Naive B cell (primary cell): ENCODE measurements around the gene FLVCR1. TPM values are rescaled to one million over a fixed set of nuclear protein-coding genes. Genes with fewer than 3 reads are reported as not detected.
"Not testable (repeated sequence)": the region's sequence is repeated elsewhere in the genome, so short reads cannot be mapped to it uniquely, and the experiment has no call there.

Experiments
- ATAC-seq, 2 donors: fragments of 150-1000 bp; cut with Tn5 transposase; 2 replicates each; pipeline ENCODE4 v1.10.0; 2021; ENCODE audit warnings: low read depth in 2 of 2, mild to moderate bottlenecking in 2 of 2, moderate library complexity in 2 of 2
- DNase-seq: peaks from one replicate; pipeline ENCODE4 v3.0.0; 2022
- H3K27ac Mint-ChIP-seq, 6 donors: one replicate each; pipeline ENCODE4 v1.8.0; 2020 to 2022; ENCODE audit warnings: mild to moderate bottlenecking in 6 of 6, mixed read lengths in 6 of 6, moderate library complexity in 5 of 6, inconsistent platforms in 2 of 6
- H3K27me3 Mint-ChIP-seq, 3 donors: one replicate each; pipeline ENCODE4 v1.8.0; 2021 to 2022; ENCODE audit warnings: mixed read lengths in 3 of 3, mild to moderate bottlenecking in 1 of 3
- H3K36me3 Mint-ChIP-seq, 2 donors: one replicate each; pipeline ENCODE4 v1.8.0; 2020 to 2022; ENCODE audit warnings: mixed read lengths in 2 of 2, inconsistent platforms in 1 of 2, mild to moderate bottlenecking in 1 of 2
- H3K4me1 Mint-ChIP-seq, 3 donors: one replicate each; pipeline ENCODE4 v1.8.0; 2020 to 2022; ENCODE audit warnings: mixed read lengths in 3 of 3, inconsistent platforms in 1 of 3, mild to moderate bottlenecking in 1 of 3, moderate library complexity in 1 of 3
- H3K4me3 Mint-ChIP-seq, 8 donors: one replicate each; pipeline ENCODE4 v1.8.0; 2020 to 2022; ENCODE audit warnings: mild to moderate bottlenecking in 8 of 8, mixed read lengths in 8 of 8, moderate library complexity in 8 of 8, inconsistent platforms in 2 of 8
- H3K9me3 Mint-ChIP-seq, 7 donors: one replicate each; pipeline ENCODE4 v1.8.0; 2020 to 2022; ENCODE audit warnings: mixed read lengths in 7 of 7, mild to moderate bottlenecking in 5 of 7, inconsistent platforms in 2 of 7, moderate library complexity in 1 of 7
- polyA plus RNA-seq, 6 donors: library from polyadenylated mRNA; unstranded; fragments of 300-500 nt; fragmentation: Illumina TruSeq; gene quantifications; one replicate each; pipeline ENCODE4 v1.2.3, GENCODE V29; 2021; ENCODE audit warnings: low read depth in 6 of 6

The FLVCR1 gene
- polyA plus RNA-seq, 6 donors from 2014 or later, result 1.0 to 4.6 (median 2.5) TPM

DNA sequence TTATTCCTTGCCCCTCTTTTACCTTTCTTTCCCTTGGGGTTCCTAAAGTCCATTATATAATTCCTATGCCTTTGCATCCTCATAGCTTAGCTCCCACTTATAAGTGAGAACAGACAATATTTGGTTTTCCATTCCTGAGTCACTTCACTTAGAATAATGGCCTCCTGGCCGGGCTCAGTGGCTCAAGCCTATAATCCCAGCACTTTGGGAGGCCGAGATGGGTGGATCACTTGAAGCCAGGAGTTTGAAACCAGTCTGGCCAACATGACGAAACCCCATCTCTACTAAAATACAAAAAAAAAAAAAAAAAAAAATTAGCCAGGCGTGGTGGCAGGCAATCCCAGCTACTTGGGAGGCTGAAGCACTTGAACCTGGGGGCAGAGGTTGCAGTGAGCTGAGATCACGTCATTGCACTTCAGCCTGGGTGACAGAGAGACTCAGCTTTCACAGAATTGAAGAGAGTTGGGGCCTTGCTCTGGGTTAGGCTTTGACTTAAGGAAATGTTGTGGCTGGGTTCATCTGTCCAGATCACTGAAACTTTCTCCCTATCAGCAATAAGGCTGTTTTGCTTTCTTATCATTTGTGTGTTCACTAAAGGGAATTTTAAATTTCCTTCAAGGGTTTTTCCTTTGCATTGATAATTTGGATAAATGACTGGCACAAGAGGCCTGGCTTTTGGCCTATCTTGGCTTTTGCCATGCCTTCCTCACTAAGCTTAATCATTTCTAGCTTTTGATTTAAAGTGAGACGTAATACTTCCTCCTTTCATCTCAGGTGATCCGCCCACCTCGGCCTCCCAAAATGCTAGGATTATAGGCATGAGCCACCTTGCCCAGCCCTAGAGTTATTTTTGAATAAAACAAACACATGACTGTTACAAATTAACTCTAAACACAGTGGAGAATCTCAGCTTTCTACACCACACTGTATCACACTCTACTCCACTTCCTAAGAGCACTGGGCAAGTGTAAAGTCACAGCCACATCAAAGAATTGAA is 24.6 kb upstream of the FLVCR1 start:
- peak overlapping the region in 1 of 8 donors; percentile 15 for H3K4me3 Mint-ChIP-seq
- not testable (repeated sequence) for H3K9me3 Mint-ChIP-seq, H3K36me3 Mint-ChIP-seq, H3K4me1 Mint-ChIP-seq, DNase-seq, ATAC-seq, H3K27me3 Mint-ChIP-seq, H3K27ac Mint-ChIP-seq

DNA sequence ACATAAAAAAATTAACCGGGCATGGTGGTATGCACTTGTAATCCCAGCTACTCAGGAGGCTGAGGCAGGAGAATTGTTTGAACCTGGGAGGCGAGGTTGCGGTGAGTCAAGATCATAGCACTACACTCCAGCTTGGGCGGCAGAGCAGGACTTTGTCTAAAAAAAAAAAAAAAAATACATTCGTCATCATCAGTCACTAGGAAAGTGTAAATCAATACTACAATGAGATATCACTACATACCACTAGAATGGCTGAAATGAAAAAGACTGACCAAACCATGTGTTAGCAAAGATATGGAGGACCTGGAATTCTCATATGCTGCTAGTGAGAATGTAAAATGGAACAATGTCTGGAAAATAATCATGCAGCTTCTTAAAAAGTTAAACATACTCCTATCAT is 19.9 kb upstream of the FLVCR1 start:
- H3K27me3 Mint-ChIP-seq, result no peaks in the 10 kb centered on the region
- no peaks in the 10 kb centered on the region for H3K36me3 Mint-ChIP-seq
- H3K4me3 Mint-ChIP-seq, result no peak overlapping the region
- H3K9me3 Mint-ChIP-seq, result no peaks in the 10 kb centered on the region
- H3K4me1 Mint-ChIP-seq, result no peaks in the 10 kb centered on the region
- ATAC-seq, result no peak
- no peak overlapping the region for H3K27ac Mint-ChIP-seq
- no peak for DNase-seq

DNA sequence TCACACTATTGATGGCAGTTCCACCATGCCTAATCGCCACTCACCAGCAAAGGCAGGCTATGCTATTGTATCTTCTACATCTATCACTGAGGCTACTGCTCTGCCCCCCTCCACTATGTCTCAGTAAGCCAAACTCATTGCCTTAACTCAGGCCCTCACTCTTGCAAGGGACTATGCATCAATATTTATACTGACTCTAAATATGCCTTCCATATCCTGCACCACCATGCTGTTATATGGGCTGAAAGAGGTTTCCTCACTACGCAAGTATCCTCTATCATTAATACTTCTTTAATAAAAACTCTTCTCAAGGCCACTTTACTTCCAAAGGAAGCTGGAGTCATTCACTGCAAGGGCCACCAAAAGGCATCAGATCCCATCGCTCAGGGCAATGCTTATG is 13.6 kb upstream of the FLVCR1 start:
- not testable (repeated sequence) for H3K9me3 Mint-ChIP-seq, DNase-seq, H3K36me3 Mint-ChIP-seq, ATAC-seq, H3K27ac Mint-ChIP-seq, H3K4me3 Mint-ChIP-seq, H3K4me1 Mint-ChIP-seq, H3K27me3 Mint-ChIP-seq

GRCh38 chr1:212847549-212847948 is 10.5 kb upstream of the FLVCR1 start, which contains the start of gene SPATA45:
TSS of gene SPATA45 (minus strand) at chr1:212847649. CDS start at chr1:212836149, 11,500 bp downstream.
- H3K27me3 Mint-ChIP-seq, result no peaks in the 10 kb centered on the region
- H3K4me3 Mint-ChIP-seq, result no peak within 1 kb of the TSS

GRCh38 chr1:212852105-212852688 is 5.9 kb upstream of the FLVCR1 start:
- no peak for DNase-seq
- H3K4me1 Mint-ChIP-seq, result peaks cover 9 to 19% (median 17%) of the 10 kb centered on the region in 3 donors
- H3K4me3 Mint-ChIP-seq, result peak overlapping the region in 1 of 8 donors; percentile 21
- H3K27ac Mint-ChIP-seq, result no peak overlapping the region
- H3K27me3 Mint-ChIP-seq, result no peaks in the 10 kb centered on the region
- no peak for ATAC-seq
- H3K9me3 Mint-ChIP-seq, result no peaks in the 10 kb centered on the region
- peaks cover 4 to 8% of the 10 kb centered on the region in 2 donors for H3K36me3 Mint-ChIP-seq

More at GRCh38 chr1:212847549-212847948, 10.5 kb upstream of the FLVCR1 start, which contains the start of gene SPATA45:
- Mint-ChIP-seq H3K36me3 (no peaks in the 10 kb centered on the region), H3K4me1 (no peaks in the 10 kb centered on the region), H3K9me3 (no peaks in the 10 kb centered on the region), H3K27ac (no peak within 1 kb of the TSS)
- DNase-seq, result no peak
- ATAC-seq, result no peak

DNA sequence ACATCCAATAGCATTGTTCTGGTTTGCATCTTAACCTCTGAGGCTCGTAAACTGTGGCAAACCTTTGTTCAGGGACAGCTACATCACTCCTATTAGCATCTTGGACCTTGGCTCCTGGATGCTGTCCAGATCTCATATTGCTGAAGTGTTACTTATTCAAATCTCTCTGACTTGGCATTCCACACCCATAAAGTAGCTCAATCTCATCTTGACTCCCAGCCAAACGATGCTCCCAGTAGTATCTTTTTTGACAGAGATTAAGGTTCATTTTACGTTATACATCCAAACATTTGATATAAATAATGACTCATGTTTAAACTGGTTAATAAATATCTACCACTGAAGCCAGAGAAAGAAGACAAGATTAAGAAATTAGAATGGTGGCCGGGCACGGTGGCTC is 4.4 kb upstream of the FLVCR1 start:
- Mint-ChIP-seq H3K4me1 (peaks cover 14 to 28% (median 28%) of the 10 kb centered on the region in 3 donors), H3K9me3 (no peaks in the 10 kb centered on the region), H3K27ac (no peak overlapping the region), H3K4me3 (peak overlapping the region in 1 of 8 donors; percentile 16), H3K27me3 (no peaks in the 10 kb centered on the region), H3K36me3 (peaks cover 4 to 8% of the 10 kb centered on the region in 2 donors)
- DNase-seq (no peak), ATAC-seq (no peak)

DNA sequence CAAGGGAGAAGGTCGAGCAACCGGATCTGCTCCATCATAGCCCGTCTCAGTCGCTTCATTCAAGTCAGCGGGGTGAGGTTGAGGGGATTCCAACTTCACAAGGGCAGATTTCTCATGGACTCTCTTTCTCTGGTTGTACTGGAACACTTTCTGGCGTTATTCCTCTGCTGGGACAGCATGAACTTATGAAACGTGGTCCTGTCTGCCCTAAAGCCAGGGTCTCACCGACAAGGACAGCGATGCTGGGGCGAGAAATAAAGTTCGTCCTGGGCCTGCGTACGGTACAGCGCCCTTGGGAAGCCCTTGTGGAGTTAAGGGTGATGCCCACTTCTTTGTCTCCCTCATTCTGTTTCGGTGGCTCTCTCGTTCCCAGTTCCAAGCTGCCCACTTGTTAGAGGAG is 1.3 kb upstream of the FLVCR1 start:
- Mint-ChIP-seq H3K27ac (peak overlapping the region in 2 of 6 donors; percentile 15 to 73), H3K27me3 (no peaks in the 10 kb centered on the region), H3K4me3 (peak overlapping the region in 4 of 8 donors; percentile 27 to 97 (median 72)), H3K9me3 (no peaks in the 10 kb centered on the region), H3K36me3 (peaks cover 4 to 8% of the 10 kb centered on the region in 2 donors), H3K4me1 (peaks cover 20 to 37% (median 35%) of the 10 kb centered on the region in 3 donors)
- DNase-seq, result no peak
- no peak for ATAC-seq

GRCh38 chr1:212858461-212859265 is 588 bp downstream of the FLVCR1 start:
- H3K36me3 Mint-ChIP-seq, result peaks cover 3 to 8% of the 10 kb centered on the region in 2 donors
- peak overlapping the region in 4 of 8 donors; percentile 91 to 99 (median 96) for H3K4me3 Mint-ChIP-seq

DNA sequence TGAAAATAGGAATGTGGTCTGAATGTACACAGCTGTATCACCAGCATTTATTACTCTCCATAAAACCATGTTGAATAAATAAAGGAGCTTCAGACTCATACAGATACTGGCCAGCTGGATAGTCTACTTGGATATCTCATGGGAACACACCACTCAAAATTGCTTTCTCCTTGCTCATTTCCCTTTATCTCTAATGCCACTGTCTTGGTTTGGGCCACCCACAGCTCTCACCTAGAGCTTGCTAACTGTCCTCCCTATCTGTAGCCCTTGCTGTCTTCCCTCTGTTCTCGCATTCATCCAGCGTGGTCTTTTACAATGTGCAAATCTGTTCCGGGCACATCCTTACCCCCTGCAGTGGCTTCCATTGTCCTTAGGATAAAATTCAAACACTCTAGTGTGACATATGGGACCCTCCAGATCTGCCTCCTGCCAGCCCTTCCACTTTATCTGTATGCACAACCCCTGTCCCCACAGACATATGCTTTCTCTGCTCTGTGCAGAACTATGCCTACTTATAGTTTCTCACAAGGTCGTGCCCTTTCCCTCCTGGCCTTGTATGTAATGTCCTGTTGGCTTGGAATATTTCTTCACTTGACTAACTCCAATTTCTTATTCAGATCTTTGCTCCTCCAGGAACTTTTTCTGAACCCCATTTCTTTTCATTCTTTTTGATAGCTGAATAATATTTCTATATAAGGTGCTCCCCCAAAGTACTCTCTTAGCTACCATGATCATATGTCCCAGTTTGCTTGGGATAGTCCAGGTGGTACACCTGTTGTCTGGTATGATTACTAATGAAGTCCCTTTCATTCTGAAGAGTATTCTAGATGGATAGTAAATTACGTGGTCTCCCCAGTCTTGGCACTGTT is 2.9 kb downstream of the FLVCR1 start:
- no peaks in the 10 kb centered on the region for H3K9me3 Mint-ChIP-seq
- DNase-seq, result no peak
- H3K4me3 Mint-ChIP-seq, result no peak overlapping the region
- H3K27me3 Mint-ChIP-seq, result no peaks in the 10 kb centered on the region
- no peak for ATAC-seq
- H3K36me3 Mint-ChIP-seq, result no peaks in the 10 kb centered on the region
- peaks cover 15 to 36% (median 34%) of the 10 kb centered on the region in 3 donors for H3K4me1 Mint-ChIP-seq
- H3K27ac Mint-ChIP-seq, result no peak overlapping the region

More at GRCh38 chr1:212858461-212859265, 588 bp downstream of the FLVCR1 start:
- Mint-ChIP-seq H3K9me3 (no peaks in the 10 kb centered on the region), H3K4me1 (peaks cover 24 to 39% (median 35%) of the 10 kb centered on the region in 3 donors), H3K27me3 (no peaks in the 10 kb centered on the region), H3K27ac (peak overlapping the region; percentile 69 to 97 (median 91))
- DNase-seq (no peak), ATAC-seq (peak in 1 of 2 donors; percentile 10)

DNA sequence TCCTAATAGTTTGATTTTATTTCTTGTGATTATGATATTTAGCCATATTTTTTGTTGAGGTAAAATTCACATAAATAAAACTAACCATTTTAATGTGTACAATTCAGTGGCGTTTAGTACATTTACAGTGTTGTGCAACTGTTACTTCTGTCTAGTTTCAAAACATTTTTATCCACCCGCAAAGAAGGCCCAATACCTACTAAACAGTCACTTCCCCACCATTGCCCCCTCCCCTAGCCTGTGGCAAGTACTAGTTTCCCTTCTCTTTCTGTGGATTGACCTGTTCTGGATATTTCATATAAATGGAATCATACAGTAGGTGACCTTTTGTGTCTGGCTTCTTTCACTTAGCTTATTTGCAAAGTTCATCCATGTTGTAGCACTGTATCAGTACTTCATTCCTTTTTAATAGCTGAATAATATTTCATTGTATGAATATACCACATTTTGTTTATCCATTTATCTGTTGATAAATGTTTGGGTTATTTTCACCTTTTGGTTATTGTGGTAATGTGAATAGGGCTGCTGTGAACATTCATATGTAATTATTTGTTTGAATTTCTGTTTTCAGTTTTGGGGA is 4.1 kb downstream of the FLVCR1 start:
- ATAC-seq (no peak), DNase-seq (no peak)
- Mint-ChIP-seq H3K4me3 (no peak overlapping the region), H3K27ac (no peak overlapping the region), H3K36me3 (no peaks in the 10 kb centered on the region), H3K4me1 (peaks cover 15 to 24% (median 24%) of the 10 kb centered on the region in 3 donors), H3K9me3 (no peaks in the 10 kb centered on the region), H3K27me3 (no peaks in the 10 kb centered on the region)

- not testable (repeated sequence) for H3K27ac Mint-ChIP-seq, DNase-seq, H3K4me3 Mint-ChIP-seq, H3K27me3 Mint-ChIP-seq, ATAC-seq, H3K36me3 Mint-ChIP-seq, H3K9me3 Mint-ChIP-seq
- H3K4me1 Mint-ChIP-seq, result peaks cover 10 to 15% (median 14%) of the 10 kb centered on the region in 3 donors
Observed at GRCh38 chr1:212863345-212863744, 5.3 kb downstream of the FLVCR1 start.

DNA sequence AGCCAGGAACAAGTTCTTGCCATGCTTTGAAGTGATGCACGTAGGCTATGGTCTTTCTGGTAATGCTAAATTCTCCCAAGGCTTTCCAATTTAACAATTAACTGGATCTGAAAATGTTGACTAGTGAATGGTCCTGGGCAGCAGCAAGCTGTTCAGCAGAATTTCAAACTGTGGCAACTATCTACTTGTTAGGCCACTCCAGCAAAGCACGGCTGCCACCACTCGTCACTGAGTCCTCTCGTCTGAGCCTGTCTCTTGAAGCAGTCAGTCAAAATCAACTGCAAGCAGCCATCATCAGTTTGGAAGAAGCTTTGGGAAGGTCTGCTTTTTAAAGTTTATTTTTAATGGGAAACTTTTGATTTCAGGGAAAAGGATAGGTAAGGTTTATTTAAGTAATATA is 6.1 kb downstream of the FLVCR1 start:
- Mint-ChIP-seq H3K36me3 (no peaks in the 10 kb centered on the region), H3K9me3 (no peaks in the 10 kb centered on the region), H3K27me3 (no peaks in the 10 kb centered on the region), H3K4me3 (no peak overlapping the region), H3K4me1 (peaks cover 4 to 9% (median 8%) of the 10 kb centered on the region in 3 donors), H3K27ac (peak overlapping the region in 2 of 6 donors; percentile 57 to 67)
- no peak for DNase-seq
- ATAC-seq, result no peak
